Ishikawa (cell line): Measurements from ENCODE around the gene LMF1.

Source experiments
- CEBPB ChIP-seq: IDR thresholded peaks from 2 replicates; pipeline ENCODE4 v1.6.1; 2012
- CREB1 ChIP-seq: IDR thresholded peaks from 2 replicates; pipeline ENCODE4 v1.6.1; 2012; ENCODE audit warnings: low read depth
- EP300 ChIP-seq: IDR thresholded peaks from 2 replicates; pipeline ENCODE4 v1.6.1; 2012; ENCODE audit warnings: borderline replicate concordance
- NFIC ChIP-seq: IDR thresholded peaks from 2 replicates; pipeline ENCODE4 v1.6.1; 2012
- REST ChIP-seq: IDR thresholded peaks from 2 replicates; pipeline ENCODE4 v1.6.1; 2012; ENCODE audit warnings: low read depth, mild to moderate bottlenecking
- TAF1 ChIP-seq: IDR thresholded peaks from 2 replicates; pipeline ENCODE4 v1.6.1; 2012; ENCODE audit warnings: low read depth, mild to moderate bottlenecking

GRCh38 chr16:920051-920681 lies 50.6 kb downstream of the LMF1 start:
- TF ChIP-seq CEBPB (no peak), REST (no peak), CREB1 (no peak), EP300 (no peak), TAF1 (no peak), NFIC (no peak)
